ENCODE measurements around the gene TEX54. TPM values are rescaled to one million over a fixed set of nuclear protein-coding genes. Genes with fewer than 3 reads are reported as not detected.

Gene TEX54
- total RNA-seq: not detected

DNA sequence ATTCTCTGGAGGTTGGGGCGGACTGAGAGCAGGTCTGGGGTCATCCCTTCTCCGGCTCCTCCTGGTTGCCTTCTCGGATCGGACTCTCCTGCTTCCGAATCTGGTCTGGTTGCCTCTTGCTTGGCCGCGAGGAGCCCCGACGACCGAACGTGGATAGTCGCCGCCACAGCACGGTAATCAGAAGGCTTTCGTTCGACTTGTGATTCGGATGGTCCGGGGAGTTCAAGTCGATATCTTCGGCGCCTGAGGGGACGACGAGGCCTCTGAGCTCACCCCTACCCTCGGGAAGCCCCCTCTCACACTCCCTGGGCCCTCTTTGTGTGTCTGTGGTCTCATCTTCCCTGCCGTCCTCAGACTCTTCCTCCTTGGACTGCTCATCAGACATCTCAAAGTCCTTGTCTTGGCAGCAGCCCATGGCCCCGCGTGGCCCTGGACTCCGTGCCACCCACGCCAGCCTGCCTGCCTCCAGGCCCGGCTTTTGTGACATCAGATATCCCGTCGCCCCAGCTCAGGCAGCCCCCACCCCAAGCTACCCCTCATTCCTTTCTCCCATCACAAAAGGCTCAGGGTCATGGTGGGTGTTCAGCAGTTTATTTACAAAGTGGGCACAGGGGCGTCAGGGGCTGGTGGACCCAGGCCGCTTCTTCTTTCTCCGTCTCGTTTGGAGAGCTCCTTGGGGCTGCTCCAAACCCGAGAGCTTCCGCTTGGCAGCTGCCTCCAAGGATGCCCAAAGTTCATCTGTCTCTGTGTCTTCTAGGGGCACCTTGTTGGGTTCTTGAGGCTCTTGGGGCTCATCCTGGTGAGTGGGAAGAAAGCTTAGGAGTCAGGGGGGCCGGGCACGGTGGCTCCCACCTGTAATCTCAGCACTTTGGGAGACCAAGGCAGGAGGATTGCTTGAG lies at the start of gene TEX54:
TEX54 (minus strand) TSS at position 506 of the 899 bp plus-strand sequence.

GRCh38 chr11:62880803-62881578 lies 48.4 kb upstream of the TEX54 start, which contains the start of gene SLC3A2:
Gene SLC3A2, plus strand, starts transcription at chr11:62880896. Its CDS starts 128 bp downstream, at chr11:62881024.

DNA sequence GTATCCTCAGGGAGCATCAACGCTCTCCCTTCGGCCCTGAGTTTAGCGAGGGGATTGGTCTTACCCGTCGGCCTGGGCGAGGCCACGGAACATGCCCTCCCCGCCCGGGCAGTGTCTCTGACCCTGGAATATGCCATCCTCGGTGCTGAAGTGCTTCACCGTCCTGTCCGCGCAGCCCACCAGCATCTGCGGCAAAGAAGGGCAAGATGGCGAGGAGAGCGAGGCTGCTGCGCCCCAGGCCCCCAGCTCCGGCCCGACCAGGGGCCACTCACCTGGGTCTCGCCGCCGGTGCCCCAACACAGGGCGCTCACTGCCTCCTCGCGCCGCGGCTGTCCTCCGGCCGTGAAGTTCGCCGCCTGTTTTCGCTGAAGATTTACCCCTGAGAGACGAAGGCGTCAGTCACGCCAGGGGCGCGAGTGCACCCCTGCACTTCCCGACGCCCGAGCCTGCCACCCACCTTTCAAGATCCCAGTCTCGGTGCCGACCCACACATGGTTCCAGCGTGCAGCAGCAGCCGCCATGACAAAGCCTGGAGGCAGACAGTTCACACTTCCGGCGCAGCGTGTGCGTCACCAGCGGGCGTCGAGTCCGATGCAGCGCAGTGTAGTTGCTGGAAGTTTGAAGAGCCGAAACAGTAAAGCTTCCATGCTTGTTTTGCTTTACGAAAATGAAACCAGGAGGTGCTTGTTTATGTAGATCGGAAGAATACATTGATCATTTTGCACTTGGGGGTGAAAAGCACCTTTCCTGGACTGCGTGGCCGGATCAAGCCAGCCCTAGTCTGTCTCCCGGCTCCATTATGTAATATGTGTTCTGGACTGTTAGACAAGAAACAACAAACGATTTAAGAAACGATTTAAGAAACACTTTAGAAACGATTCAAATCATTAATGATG lies 6.7 kb upstream of the TEX54 start, which contains the start of gene WDR74:
WDR74 (minus strand) TSS at position 541 of the 896 bp plus-strand sequence; CDS start at position 521, 20 bp downstream.

GRCh38 chr11:62831520-62832335 lies 913 bp downstream of the TEX54 start, which contains the start of gene STX5:
Gene STX5, minus strand, starts transcription at chr11:62832051. Its CDS starts 808 bp downstream, at chr11:62831243.

DNA sequence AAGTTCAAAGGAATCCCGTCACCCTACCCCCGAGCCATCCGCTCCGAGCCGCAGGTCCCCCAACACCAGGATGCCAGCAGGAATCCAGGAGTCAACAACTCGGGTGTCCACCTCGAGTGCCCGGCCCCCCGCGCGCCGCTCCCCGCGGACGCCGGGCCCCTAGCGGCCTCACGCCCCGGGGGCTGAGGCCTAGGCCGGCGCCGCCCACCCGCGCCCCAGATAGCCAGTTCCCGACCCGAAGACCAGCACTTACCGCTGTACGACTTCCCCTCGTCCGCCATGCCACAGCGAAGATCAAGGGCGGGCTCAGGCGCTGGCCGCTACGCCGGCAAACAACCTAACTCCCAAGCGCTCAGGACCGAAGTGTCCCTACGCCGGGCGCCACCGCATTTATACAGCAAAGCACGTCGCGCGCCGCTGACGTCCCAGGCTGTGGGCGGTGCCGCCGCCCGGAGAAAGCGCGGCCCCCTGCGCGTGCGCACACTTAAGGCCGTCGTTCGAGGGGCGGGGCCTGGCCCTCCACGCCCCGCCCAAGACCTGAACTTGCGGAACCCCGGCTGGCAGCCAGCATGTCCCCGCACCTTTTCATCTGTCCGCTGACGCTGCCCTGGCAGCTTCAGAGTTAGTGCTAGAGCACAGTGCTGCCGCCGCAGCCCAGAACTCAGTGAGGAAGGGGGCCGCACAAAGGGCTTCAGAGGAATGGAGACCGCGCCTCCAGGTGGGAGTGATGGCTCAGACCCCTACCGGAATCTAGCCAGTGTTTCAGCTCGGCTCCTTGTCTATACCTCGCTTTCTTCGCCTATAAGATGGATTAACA lies 27.4 kb downstream of the TEX54 start, which contains the start of gene NXF1:
NXF1 (minus strand) TSS at position 365 of the 817 bp plus-strand sequence; CDS start at position 281, 84 bp downstream.

DNA sequence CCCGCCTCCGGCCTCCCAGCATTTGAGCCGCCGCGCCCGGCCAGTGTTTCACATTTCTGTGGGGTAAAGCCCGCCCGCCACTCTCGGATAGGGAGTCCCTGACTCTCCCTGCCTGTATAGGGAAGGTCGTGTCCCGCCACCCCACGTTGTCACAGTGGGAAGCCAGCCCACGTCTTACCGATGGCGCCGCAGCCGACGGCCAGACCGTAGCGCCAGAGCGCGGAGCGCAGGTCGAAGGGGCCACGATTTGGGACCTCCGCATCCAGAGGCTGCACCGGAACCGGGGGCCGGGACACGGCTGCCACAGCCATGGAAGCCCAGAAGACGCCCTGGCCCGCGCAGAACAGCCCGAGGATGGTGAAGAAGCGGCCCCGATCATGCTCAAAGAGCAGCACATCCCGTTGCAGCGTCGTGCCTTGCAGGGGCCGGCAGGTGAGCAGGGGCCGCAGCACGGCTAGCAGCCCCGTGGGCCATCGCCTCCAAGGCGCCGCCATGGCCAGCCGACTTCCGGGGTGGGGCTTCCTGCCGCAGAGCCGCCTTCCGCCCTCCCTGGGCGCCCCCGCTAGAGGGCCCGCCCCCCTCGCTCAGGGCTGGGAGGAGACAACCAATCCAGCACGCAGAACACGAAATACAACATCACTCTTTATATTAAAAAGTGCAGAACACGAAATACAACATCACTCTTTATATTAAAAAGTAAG lies 41.0 kb downstream of the TEX54 start, which contains the start of gene TMEM223:
TMEM223 (minus strand) TSS at position 506 of the 701 bp plus-strand sequence; CDS start at position 494, 12 bp downstream.

DNA sequence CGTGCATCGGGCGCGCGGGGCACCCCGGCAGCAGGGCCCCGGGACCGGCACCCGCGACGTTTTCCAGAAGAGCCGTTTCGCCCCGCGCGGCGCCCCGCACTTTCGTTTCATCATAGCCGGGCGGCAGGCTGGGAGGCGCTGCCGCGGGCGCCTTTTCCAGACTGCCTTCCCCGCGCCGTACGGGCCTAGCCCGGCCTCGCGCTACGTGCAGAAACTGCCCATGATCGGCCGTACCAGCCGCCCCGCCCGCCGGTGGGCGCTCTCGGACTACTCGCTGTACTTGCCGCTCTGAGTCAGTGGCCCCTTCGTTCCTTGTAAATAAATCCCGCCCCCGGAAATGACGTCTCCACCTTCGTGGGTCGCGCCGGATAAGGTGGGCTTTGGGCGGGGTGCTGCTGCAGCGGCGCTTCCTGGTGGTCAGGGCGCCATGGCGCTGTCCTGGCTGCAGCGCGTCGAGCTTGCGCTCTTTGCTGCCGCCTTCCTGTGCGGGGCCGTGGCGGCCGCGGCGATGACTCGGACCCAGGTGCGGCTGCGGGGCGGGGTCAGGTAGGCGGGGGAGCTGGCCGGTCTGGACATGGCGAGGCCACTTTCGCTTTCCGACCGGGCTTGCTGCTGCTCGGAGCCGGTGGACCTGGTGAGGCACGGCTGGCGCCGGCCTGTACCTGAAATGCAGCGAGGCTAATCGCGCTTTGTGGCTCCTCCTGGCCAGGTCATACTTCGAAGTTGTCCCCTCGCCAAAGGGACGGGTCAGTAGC lies 45.5 kb downstream of the TEX54 start, which contains the start of gene TMEM179B:
TMEM179B (plus strand) TSS at position 398 of the 755 bp plus-strand sequence; CDS start at position 428, 30 bp downstream.

Small RNA genes within 50 kb of the gene (small RNA-seq; reads per million reads assigned to genes)
- gene MIR6514 (ENCODE audit: low replicate concordance) (0.21 reads per million), gene RF00099 (ENCODE audit: low replicate concordance) (not detected), gene RNU6-118P (ENCODE audit: low replicate concordance) (not detected), gene SNORD22 (ENCODE audit: low replicate concordance) (not detected), gene SNORD26 (ENCODE audit: low replicate concordance) (not detected), gene SNORD27 (ENCODE audit: low replicate concordance) (not detected), gene SNORD28 (ENCODE audit: low replicate concordance) (not detected), gene SNORD30 (ENCODE audit: low replicate concordance) (129 reads per million, percentile 96 among the genes with 10 or more reads in this experiment)

Other genes starting within 250 kb of the TEX54 start
- 7.5 TPM for gene TUT1, start 241.3 kb downstream of the TEX54 start, total RNA-seq
- 139 TPM for gene MTA2, start 231.0 kb downstream of the TEX54 start, total RNA-seq
- gene EML3, start 220.1 kb downstream of the TEX54 start, total RNA-seq: 5.9 TPM
- 0.94 TPM for gene ROM1, start 219.6 kb downstream of the TEX54 start, total RNA-seq
- 22.5 TPM for gene B3GAT3, start 210.9 kb downstream of the TEX54 start, total RNA-seq
- gene GANAB, start 186.2 kb downstream of the TEX54 start, total RNA-seq: 64.8 TPM
- gene INTS5, start 179.5 kb downstream of the TEX54 start, total RNA-seq: 16.3 TPM
- gene C11orf98, start 167.6 kb downstream of the TEX54 start, total RNA-seq: 19.7 TPM
- 8.8 TPM for gene CSKMT, start 167.5 kb downstream of the TEX54 start, total RNA-seq
- gene UQCC3, start 161.2 kb downstream of the TEX54 start, total RNA-seq: 4.1 TPM
- gene LBHD1, start 160.6 kb downstream of the TEX54 start, total RNA-seq: 5.6 TPM
- 85.1 TPM for gene UBXN1, start 153.8 kb downstream of the TEX54 start, total RNA-seq
- 0.31 TPM for gene LRRN4CL, start 143.3 kb downstream of the TEX54 start, total RNA-seq
- gene BSCL2, start 125.4 kb downstream of the TEX54 start, total RNA-seq: 102 TPM
- 28.8 TPM for gene GNG3, start 125.2 kb downstream of the TEX54 start, total RNA-seq
- gene HNRNPUL2, start 105.4 kb downstream of the TEX54 start, total RNA-seq: 30.0 TPM
- gene TTC9C, start 104.4 kb downstream of the TEX54 start, total RNA-seq: 28.2 TPM
- 13.8 TPM for gene ZBTB3, start 78.7 kb downstream of the TEX54 start, total RNA-seq
- 60.1 TPM for gene POLR2G, start 71.3 kb downstream of the TEX54 start, total RNA-seq
- gene TAF6L, start 61.4 kb downstream of the TEX54 start, total RNA-seq: 16.0 TPM
- gene TMEM179B, start 45.4 kb downstream of the TEX54 start, total RNA-seq: 22.8 TPM
- 15.7 TPM for gene TMEM223, start 40.8 kb downstream of the TEX54 start, total RNA-seq
- 33.2 TPM for gene NXF1, start 27.4 kb downstream of the TEX54 start, total RNA-seq
- gene STX5, start 790 bp downstream of the TEX54 start, total RNA-seq: 40.1 TPM
- gene WDR74, start 6.7 kb upstream of the TEX54 start, total RNA-seq: 45.7 TPM
- 76.7 TPM for gene SLC3A2, start 48.1 kb upstream of the TEX54 start, total RNA-seq
- 12.8 TPM for gene CHRM1, start 88.5 kb upstream of the TEX54 start, total RNA-seq
- 1.3 TPM for gene SLC22A6, start 152.1 kb upstream of the TEX54 start, total RNA-seq
- gene SLC22A8, start 183.0 kb upstream of the TEX54 start, total RNA-seq: not detected

Measured in parietal lobe (tissue), 2 donors.